NB4 (cell line): Measurements from ENCODE around the gene KAZN.

Source experiments
- DNase-seq: peaks from one replicate; pipeline ENCODE4 v3.0.0; 2010; ENCODE audit warnings: low read depth
- H3K4me3 ChIP-seq: one replicate; pipeline ENCODE4 v1.5.1; 2011; ENCODE audit warnings: mild to moderate bottlenecking, low read depth, low read length, moderate library complexity
- CTCF ChIP-seq: IDR thresholded peaks from one replicate; pipeline ENCODE4 v1.5.1; 2012; ENCODE audit warnings: low read depth, low read length
- MAX ChIP-seq: IDR thresholded peaks from 2 replicates; pipeline ENCODE4 v1.6.1; 2011; ENCODE audit warnings: low read depth, low read length
- MYC ChIP-seq: IDR thresholded peaks from 2 replicates; pipeline ENCODE4 v1.6.1; 2011; ENCODE audit warnings: low read depth, low read length
- POLR2A ChIP-seq: IDR thresholded peaks from 2 replicates; pipeline ENCODE4 v1.6.1; 2011; ENCODE audit warnings: mild to moderate bottlenecking; ENCODE audit not compliant: insufficient read length; ENCODE audit errors: extremely low read depth

KAZN gene

GRCh38 chr1:15073799-15074308 lies 475.4 kb downstream of the KAZN start:
- H3K4me3 ChIP-seq = no peak overlapping the region

GRCh38 chr1:15075175-15075574 lies 476.7 kb downstream of the KAZN start:
- no peak for DNase-seq
- no peak overlapping the region for H3K4me3 ChIP-seq
- TF ChIP-seq MYC (no peak), CTCF (no peak), POLR2A (no peak), MAX (no peak)

More at GRCh38 chr1:15073799-15074308, 475.4 kb downstream of the KAZN start:
- no peak for DNase-seq
- TF ChIP-seq MAX (no peak), CTCF (no peak), POLR2A (no peak), MYC (no peak)

GRCh38 chr1:15075817-15076216 lies 477.3 kb downstream of the KAZN start:
- TF ChIP-seq CTCF = no peak
- no peak for TF ChIP-seq MAX
- no peak for TF ChIP-seq MYC
- H3K4me3 ChIP-seq = no peak overlapping the region
- DNase-seq = no peak

GRCh38 chr1:15076807-15077206 lies 478.3 kb downstream of the KAZN start:
- H3K4me3 ChIP-seq = no peak overlapping the region
- TF ChIP-seq CTCF (no peak), MAX (no peak), POLR2A (no peak), MYC (no peak)
- no peak for DNase-seq

- TF ChIP-seq MYC = no peak
- TF ChIP-seq MAX = no peak
- TF ChIP-seq CTCF = no peak
- no peak for TF ChIP-seq POLR2A
- DNase-seq = no peak
- no peak overlapping the region for H3K4me3 ChIP-seq
Observed at GRCh38 chr1:15077384-15077783, 478.9 kb downstream of the KAZN start.
